GM06990 (cell line): ENCODE results near the gene KCNK7.

Source experiments
- DNase-seq: peaks from one replicate; pipeline ENCODE4 v3.0.0-alpha.2; 2011; ENCODE audit not compliant: insufficient read length; ENCODE audit errors: extremely low read depth
- H3K27me3 ChIP-seq: replicated peaks from 2 replicates; pipeline ENCODE4 v1.6.0; 2011; ENCODE audit warnings: low read length; ENCODE audit not compliant: control insufficient read depth, insufficient read depth
- H3K36me3 ChIP-seq: 2 replicates; pipeline ENCODE4 v1.5.1; 2011; ENCODE audit warnings: low read length; ENCODE audit not compliant: control insufficient read depth, insufficient read depth
- H3K4me3 ChIP-seq: replicated peaks from 2 replicates; pipeline ENCODE4 v1.5.1; 2011; ENCODE audit warnings: low read depth, mild to moderate bottlenecking, control low read depth, low read length
- CTCF ChIP-seq: IDR thresholded peaks from 2 replicates; pipeline ENCODE4 v1.5.1; 2011; ENCODE audit warnings: low read length, control low read depth, mild to moderate bottlenecking, inconsistent platforms; ENCODE audit not compliant: insufficient read depth, poor library complexity, severe bottlenecking

KCNK7 gene

GRCh38 chr11:65551572-65552387 is 43.8 kb downstream of the KCNK7 start:
- no peaks in the 10 kb centered on the region for H3K27me3 ChIP-seq
- peak; percentile 87 for TF ChIP-seq CTCF
- DNase-seq: peak; percentile 84
- no peaks in the 10 kb centered on the region for H3K36me3 ChIP-seq
- no peak overlapping the region for H3K4me3 ChIP-seq

GRCh38 chr11:65549096-65549495 is 46.5 kb downstream of the KCNK7 start:
- Histone ChIP-seq H3K27me3 (no peaks in the 10 kb centered on the region), H3K4me3 (no peak overlapping the region), H3K36me3 (no peaks in the 10 kb centered on the region)
- DNase-seq: no peak
- TF ChIP-seq CTCF: no peak

GRCh38 chr11:65548395-65548794 is 47.2 kb downstream of the KCNK7 start:
- H3K36me3 ChIP-seq: no peaks in the 10 kb centered on the region
- no peak for TF ChIP-seq CTCF
- H3K27me3 ChIP-seq: no peaks in the 10 kb centered on the region
- no peak for DNase-seq
- H3K4me3 ChIP-seq: no peak overlapping the region

- DNase-seq: no peak
- no peaks in the 10 kb centered on the region for H3K27me3 ChIP-seq
- no peak for TF ChIP-seq CTCF
- H3K4me3 ChIP-seq: no peak overlapping the region
- no peaks in the 10 kb centered on the region for H3K36me3 ChIP-seq
Observed at GRCh38 chr11:65547446-65548125, 48.0 kb downstream of the KCNK7 start.

- Histone ChIP-seq H3K4me3 (peak overlapping the region; percentile 62), H3K36me3 (no peaks in the 10 kb centered on the region), H3K27me3 (no peaks in the 10 kb centered on the region)
- peak; percentile 92 for DNase-seq
- no peak for TF ChIP-seq CTCF
Observed at GRCh38 chr11:65546217-65546958, 49.2 kb downstream of the KCNK7 start.
